GM21526 (cell line): ENCODE measurements around the gene RBFOX1.

Source experiments
- ATAC-seq: cut with Tn5 transposase; IDR thresholded peaks from one replicate; pipeline ENCODE4 v1.9.1; 2021; ENCODE audit warnings: moderate library complexity; ENCODE audit not compliant: unreplicated experiment, low FRiP score

RBFOX1 gene

GRCh38 chr16:7400117-7400890 is 67.7 kb downstream of the RBFOX1 start:
- ATAC-seq = no peak

DNA sequence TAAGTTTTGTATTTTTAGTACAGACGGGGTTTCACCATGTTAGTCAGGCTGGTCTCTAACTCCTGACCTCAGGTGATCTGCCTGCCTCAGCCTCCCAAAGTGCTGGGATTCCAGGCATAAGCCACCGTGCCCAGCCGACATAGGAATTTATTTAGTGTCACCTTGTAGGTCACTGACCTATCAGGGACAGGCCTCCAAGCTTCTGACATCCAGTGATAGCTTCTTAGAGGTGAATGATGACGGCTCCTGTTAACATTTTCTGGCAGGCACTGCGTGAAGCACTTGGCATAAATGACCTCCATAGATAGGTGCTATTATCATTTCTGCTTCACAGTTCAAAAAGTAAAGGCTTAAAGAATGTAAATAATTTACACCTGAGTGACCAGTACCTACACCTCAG is 71.6 kb downstream of the RBFOX1 start:
- no peak for ATAC-seq

DNA sequence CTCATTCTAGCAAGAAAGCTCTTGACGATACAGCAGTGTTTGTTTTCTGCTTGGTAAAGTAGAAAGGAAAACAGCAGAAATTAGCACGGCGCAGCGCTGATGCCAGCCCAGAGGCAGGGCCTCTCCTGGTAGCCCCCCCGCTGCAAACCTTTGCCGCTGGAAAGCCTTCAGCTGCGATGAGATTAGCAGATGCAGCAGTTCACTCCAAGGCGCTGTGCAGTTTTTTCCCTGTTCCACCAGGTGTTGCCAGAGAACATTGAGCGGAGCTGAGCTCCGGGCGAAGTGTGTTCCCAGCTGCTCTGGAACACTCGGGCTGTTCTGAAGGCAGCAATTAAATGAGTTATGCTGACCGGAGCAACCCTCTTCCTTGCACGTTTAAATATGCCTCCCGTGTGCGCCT is 72.5 kb downstream of the RBFOX1 start:
- no peak for ATAC-seq

DNA sequence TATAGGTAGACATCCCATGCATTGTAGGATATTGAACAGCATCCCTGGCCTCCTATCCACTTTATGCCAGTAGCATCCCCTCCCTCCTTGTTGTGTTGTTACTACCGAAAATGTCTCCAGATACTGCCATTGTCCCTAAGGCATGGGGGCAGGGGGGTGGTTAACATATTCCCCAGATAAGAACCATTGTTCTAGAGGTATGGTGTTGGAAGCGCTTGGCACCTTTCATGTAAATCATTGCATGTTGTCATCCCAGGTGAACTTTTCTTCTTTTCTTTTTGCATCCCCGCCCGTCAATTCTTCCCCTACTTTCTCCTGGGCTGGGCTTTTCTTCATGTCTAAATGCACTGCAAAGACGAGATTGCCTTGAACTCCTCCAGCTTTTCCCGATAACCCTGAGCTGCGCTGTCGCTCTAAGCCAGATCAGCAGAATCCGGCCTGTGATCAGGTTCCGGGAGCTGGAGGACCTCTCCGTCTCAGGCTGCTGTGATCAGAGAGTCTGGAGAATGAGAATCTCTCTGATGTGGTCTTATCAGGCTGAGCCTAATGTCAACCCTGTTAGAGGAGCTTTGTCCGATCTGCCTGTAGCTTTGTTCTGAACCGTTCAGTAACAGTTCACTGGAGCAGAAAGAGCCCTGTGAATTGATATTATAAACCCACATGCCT is 76.2 kb downstream of the RBFOX1 start:
- no peak for ATAC-seq

DNA sequence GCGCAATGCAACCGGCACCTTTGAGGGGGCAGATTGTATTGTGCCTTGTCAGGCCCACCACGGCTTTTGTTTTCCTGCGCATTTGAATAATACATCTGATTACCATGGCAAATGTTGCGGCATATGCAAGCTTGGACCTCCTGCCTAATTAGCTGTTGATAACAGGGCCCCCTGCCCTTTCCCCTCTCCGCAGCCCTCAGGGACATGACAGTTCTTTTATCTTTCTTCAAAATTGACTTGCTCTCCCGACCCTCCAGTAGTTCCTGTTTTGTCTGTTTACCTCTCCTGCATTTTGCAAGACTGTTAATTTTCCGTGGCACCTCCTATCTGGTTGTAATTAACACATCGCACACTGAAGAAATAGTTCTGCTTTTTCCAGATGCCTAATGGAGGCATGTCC is 86.8 kb downstream of the RBFOX1 start:
- no peak for ATAC-seq

GRCh38 chr16:7420079-7420478 is 87.4 kb downstream of the RBFOX1 start:
- ATAC-seq = no peak

DNA sequence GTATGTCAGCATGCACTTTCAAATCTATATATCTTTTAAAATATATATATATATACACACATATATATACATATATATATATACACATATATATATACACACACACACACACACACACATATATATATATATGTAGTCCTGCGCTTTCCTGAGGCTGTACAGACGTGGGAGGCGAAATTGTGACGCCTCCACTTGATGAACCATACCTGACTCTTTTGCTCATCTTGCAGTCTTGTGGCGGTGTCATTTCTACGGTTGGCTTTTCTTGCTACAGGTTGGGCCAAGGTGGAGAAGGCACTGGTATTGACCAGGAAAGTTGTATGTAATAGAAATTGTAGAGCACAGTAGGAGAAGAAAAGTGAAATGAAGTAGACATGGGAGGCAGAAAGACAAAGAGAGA is 88.2 kb downstream of the RBFOX1 start:
- no peak for ATAC-seq

DNA sequence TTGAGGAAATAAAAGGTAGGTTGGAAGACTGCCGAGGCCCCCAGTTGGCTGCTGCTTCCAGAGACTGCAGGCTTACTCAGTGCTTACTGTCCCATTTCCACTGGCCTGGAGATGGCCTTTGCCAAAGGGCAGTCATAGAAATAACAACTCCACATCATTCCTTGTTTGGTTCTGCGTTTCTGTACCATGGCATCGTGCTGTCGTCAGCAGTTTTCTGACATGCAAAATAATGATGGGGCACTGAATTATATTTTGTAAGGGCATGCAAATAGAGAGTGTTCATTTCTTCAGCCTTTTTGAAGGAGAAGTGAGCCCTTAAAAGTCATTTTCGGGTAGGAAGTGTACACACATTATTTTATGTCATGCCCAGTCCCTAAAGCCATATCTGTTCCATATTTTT is 88.9 kb downstream of the RBFOX1 start:
- ATAC-seq = no peak

DNA sequence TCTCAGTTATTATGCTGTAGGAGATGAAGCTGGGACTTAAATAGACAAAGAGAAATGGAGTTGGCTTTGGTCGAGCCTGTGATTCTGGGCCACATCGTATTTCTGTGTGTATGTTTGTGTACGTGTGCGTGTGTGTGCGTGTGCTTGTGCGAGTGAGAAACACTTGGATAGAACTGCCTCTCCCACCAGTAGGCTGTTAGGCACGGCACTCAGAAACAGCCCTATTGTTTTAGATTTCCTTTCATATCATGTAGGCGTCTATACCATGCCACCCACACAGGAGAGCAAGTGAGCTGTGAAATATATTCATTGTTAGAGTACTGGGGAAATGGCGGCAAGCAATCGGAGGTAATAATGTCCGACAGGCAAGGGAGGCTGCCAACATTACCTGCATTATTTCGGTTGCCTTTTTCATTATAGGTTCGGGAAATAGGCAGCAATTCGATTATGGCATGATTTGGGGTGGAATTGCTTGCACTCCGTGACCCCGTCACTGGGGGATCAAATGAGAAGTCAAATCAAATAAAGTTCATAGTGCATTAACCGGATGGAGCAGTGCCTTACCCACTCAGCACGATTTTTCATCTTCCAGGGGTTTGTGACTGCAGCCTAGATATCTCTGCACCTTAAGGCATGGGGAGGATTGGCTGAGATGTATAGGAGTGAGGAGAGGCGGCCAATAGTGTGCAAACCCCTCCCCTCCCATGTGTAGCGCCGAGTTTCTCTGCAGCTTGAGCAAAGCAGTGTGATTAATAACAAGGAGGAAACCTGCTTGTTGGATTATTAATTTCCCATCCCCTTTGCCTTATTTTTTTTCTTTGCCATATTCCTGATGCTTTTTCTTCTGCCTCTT is 89.6 kb downstream of the RBFOX1 start:
- no peak for ATAC-seq

DNA sequence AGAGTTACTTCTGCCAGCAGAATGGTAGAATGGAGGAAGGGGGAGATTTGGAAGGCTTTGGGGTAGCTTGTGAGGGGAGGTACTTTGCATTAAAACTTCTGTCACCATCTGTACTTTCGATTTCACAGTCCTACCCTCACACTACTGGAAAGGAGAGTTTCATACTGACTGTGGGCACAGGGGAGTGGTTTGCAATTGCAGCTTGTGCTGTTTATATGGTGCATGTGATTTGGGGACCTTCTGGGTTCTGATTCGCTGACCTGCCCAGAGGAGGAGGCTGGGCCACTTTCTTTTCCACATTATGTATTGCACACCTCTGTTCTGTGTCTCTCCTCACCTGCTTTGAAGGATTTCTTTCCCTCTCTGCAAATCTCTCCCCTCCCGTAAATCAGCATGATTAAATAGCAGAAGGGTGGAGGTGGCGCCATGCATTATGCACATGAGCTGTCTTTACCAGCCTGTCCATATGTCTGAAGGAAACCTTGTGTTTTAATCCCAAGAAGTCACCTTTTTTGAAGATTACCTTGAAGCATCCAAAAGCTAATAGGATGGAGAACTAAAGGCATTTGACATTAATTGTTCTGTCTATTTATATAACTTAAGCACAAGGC is 90.9 kb downstream of the RBFOX1 start:
- no peak for ATAC-seq

GRCh38 chr16:7426161-7426560 is 93.5 kb downstream of the RBFOX1 start:
- ATAC-seq = no peak

DNA sequence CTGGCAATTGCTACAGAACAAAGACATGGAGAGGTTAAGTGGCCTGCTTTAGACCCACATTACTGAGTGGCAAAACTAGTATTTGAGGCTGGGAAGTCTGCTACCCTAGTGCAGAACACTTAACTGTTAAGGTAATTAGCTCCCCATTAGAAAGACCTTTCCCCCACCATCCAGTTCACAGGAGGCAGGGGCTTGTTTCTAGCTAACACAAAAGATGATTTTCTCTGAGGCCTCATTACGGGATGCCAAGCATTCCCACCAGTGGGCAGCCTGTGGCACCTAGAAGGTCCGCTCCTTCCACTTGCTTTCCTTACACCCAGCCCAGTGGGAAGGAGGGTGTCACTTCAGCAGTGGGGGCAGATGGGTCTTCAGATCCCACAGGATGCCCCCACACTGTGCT is 99.1 kb downstream of the RBFOX1 start:
- no peak for ATAC-seq

- ATAC-seq = no peak
Measured at GRCh38 chr16:7436306-7436705, 103.7 kb downstream of the RBFOX1 start.

DNA sequence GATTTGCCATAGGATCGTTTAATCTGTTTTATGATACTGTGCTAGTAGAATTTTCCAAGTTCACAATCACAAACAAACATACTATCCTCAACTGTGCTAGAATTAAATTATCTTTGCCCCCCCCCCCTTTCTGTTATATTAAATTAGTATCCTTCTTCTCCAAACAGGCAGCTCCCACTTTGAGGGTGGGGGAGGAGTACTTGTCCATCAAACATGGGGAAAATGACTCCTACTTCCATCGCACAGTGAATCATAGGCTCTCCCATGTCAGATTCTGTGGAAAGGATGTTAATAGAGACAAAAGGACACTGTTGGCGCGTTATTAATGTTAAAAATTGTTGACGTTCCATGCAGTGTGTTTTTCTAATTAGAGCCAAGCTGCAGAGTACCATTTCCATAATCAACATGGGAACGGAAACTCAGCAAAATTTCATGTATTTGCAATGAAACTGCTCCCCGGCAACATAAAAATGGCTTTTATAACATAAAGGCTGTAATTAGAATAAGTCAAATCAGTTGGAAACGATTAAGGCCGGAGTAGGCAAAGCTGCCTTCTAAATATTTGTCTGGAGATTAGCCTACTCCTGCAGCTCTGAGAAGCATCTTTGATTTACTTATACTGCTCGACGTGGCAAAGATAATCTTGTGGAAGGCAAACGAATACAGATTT is 104.6 kb downstream of the RBFOX1 start:
- no peak for ATAC-seq

- no peak for ATAC-seq
Measured at GRCh38 chr16:7437843-7438242, 105.2 kb downstream of the RBFOX1 start.

DNA sequence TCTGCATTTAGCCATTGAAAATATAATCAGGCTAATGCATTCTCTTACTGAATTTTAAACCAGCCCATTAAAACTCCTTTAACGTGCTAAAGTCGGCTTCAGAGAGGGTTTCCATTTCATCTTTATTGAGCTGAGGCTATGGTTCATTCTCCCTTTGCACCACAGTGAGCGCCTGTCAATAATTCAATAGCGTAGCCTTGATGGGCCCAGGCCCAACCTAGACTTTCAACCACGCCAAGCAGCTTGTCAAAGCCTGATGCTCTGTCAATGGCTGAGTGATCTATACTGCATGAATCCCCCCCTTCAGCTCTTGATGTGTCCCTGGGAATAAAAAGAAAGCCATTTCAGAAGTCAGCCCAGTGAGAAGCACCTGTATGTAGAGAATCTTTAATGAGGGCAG is 106.0 kb downstream of the RBFOX1 start:
- ATAC-seq = no peak

- ATAC-seq = no peak
Measured at GRCh38 chr16:7439518-7439917, 106.9 kb downstream of the RBFOX1 start.

DNA sequence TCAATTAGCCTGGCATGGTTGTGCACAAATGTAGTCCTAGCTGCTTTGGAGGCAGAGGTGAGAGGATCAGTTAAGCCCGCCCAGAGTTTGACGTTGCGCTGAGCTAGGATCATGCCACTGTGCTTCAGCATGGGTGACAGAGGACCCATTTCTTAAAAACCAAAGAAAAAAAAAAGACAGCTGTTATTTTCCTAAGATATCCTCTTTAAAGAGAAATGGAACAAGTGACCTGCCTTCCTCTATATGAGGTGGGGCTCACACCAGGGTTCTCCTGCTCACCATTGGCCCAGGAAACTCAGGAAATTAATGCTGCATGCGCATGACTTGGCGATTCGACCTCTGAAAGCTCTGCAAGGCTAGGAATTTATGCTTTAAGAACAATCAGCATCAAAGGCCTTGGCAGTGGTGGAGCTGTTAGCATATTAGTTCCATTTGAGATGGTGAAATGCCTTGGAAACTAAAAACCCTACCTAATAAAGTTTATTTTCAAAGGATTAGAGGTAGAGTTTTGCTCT is 108.3 kb downstream of the RBFOX1 start:
- no peak for ATAC-seq

DNA sequence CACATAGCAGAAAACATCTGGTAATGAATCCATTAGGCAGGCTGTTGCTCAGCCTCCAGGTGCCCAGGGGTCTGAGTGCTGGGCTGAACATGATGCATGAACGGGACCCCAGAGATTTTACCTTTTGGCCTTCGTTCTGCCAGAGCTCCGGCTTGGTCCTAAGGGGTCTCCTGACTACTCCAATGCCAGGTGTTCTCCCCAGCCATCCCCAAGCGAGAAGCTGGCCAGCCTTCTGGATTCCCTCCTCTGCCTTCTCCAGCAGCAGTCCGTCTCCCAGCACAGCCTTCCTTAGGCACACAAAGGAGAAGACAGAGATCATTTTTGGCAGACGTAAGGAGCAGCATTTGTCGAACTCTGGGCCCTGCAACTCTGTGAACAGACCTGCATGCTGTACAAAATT is 109.4 kb downstream of the RBFOX1 start:
- ATAC-seq = no peak

GRCh38 chr16:7443142-7443541 is 110.5 kb downstream of the RBFOX1 start:
- no peak for ATAC-seq
